ENCODE data around the gene RHOH.

RHOH gene

GRCh38 chr4:40190465-40190864, 6.4 kb upstream of the RHOH start:
- DNase-seq = no peak

GRCh38 chr4:40190880-40191815, 5.7 kb upstream of the RHOH start:
- no peak for DNase-seq

DNA sequence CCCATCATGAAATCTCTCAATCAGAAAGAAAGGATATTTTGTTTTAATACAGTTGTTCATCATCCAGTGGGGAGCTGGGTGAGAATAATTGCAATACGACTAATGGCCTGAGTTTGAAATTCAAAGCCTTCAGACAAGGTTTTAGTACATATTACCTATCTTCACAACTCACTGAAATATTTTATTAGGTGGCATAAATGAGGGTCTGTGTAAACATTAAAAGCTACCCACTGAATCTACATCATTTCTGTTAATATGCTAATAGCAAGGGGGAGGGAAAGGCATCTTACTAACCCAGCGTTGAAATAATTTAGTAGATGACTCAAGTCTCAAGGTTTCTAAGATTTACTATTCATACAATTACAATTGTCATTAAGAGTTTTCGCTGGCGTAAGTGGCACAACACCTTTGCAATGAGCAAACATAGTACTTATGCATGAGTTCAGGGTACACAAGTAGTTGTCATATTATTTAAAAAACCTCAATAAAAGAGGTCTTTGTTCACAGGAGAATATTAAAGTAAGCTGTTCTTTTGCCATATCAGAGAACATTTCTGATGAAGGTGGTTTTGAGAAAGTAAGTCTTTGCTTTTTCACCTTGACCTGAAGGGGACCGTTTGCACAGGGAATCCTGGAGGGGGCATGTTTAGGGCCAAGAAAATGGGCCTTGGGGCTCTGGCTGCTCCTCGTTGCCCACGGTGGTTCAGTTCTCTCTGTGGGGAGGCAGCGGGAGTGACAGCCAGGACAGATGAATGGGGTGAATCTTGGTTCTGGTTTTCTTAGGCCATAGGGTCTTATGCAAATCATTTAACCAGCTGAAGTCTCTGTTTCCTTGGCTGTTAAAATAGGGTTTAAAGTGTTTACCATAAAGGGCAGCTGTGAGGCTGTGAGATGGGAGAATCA, 4.5 kb upstream of the RHOH start:
- DNase-seq = no peak

GRCh38 chr4:40193016-40193571, 3.7 kb upstream of the RHOH start:
- DNase-seq = no peak

- DNase-seq = no peak
Measured at GRCh38 chr4:40193578-40193977, 3.3 kb upstream of the RHOH start.

DNA sequence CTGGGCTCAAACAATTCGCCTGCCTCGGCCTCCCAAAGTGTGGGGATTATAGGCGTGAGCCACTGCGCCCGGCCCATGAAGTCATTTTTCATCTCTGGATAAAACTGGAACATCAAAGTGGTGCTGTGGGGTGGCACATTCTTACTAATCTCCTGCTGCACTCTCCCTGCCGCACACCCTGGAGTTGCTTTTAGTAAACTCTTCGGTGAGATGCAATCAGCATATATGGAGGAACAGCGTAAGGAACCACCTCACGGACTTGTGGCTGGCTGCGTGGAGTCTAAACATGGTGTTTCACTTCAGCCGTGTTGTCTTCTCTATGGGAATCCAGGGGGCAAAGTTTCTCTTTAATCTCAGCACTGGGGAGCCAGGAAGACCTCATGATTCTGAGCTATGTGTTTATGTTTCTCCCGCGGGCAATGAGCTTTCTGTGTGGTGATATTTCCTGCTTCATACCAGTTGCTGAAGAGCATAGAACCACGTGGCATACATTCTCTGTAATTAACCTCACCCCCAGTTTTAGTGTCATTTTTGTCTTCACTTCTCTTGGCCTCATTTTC, 2.1 kb upstream of the RHOH start:
- no peak for DNase-seq

- DNase-seq = no peak
Measured at GRCh38 chr4:40195182-40196177, 1.4 kb upstream of the RHOH start.

DNA sequence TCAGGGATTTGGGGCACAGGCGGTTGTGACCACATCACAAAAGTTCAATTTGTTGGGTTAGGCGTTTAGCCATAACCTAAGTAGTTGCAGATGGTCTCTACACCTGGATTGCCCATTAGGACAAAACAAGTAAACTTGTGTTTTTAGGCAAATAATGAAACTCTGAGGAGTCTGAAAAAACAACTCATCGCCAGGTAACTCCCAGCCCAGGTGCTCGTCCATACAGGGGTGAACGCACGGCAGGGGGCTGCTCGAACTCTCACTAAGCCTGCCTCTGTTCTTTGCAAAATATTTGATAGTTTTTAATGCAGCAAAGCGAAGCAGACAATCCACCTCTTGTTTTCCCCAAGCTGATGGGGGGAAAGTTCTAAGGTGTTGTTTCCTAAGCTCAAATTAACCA, 559 bp upstream of the RHOH start:
- DNase-seq = no peak

DNA sequence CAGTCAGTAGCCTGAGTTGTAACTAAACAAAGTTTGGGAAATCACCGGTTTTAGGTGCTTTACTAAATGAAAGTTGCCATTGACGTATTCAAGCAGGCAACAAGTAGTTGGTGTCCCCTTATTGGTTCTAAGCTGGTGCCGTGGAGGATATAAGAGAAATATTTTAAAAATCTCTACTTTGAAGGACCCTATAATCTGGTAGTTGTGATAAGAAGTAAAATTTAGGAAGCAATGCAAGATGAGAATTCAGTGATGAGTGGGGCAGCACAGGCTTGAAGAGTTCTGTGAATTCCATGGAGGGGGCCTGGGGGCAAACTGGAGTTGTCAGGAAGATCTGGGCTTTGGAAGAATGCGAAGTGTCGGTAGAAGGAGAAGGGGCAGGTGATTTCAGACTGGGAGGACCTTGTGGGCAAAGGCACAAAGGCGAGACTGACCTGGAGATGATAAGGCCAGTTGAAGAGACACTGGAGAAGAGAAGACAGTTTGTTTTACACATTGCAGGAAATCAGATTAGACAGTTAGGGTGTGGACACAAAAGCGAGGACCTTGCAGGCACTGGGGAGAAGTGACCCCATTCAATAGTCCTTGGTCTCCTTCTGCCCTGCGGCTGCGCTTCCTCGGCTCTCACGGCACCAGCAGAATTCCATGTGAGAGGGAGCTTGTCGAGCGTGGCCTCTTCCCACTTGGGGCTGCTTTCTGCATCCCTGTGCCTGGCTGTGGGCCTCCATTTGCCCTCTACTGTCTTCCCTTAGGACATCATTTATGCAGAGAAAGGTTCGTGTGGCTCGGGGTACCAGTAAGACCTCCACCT, 1.3 kb downstream of the RHOH start:
- no peak for DNase-seq

GRCh38 chr4:40199179-40199670, 2.4 kb downstream of the RHOH start:
- no peak for DNase-seq

DNA sequence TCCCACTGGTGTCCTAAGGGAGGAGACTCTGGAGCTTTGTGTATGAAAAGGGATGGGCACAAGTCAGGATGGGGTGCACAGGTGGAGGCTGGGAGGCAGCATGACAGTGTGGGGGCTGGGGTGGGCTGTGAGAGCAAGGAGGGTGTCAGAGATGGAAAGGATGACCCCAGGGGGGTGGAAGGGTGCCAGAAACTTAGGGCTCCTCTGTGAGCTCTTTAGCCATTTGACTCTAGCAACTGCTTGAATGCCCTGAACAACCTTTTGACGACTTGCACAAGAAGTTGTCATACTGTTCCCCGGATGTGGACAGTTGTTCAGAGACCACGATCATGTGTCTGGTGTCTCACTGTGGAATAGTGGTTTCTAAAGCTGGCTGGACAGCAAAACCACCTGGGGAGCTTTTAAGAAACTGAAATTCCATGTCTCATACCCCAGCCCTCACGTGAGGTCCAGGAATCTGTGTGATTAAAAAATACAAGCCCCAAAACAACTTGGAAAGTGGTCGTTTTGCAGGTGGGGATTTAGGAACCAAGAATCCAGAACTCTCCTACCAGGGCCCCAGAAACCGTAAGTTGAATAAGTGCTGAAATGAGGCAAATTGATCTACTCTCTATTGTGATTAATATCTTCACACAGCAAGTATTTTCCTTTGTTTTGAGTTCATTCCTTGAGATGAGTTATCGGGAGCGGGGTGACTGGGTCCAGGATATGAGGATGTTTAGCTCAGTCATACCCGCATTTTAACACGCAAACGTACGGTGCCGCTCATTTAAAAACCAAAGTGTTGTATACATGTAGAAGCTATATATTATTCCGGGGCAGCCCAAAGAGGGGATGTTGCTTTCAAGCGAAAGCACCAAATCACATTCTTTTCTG, 3.4 kb downstream of the RHOH start:
- DNase-seq = no peak

DNA sequence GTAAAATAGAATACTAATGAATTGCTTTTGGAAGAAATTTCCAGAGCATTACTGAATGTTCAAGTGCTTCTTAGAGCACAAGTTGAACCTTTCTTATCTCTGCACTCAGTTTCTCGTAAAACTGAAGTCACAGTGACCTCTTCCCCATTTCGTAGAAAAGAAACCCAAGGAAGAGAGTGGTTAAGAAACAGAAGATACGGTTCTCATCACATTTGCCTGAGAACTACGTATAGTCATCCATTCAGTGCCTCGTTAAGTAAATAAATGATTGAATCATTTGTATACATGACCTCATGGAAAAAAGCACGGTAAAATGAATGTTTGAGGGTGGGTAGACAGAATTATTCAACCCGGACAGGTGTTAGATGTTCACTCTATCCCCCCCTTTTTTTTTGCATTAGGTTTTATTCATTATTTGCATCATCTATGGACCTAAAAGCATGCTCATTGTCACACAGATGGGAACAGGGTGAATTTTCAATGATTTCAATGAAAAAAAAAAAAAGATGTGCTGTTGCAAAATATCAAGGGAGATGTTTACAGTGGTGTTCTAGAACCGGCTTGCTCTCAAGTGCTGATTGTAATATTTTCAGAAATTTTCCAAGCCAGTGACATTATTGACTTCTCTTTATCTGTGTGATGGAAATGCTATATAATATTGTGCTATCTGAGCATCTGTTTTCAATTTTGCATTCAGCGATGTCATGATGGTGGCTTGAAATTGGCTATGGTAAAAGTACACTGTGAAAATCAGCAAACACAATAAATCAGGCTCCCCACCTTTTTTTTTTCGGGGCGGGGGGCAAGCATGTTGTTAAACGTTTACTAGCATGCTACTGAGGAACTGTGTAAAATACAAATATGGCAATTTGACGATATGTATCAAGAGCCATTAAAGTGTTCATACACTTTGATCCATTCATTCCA, 4.3 kb downstream of the RHOH start:
- DNase-seq = no peak

- no peak for DNase-seq
Measured at GRCh38 chr4:40201898-40202297, 5.1 kb downstream of the RHOH start.

GRCh38 chr4:40202474-40202873, 5.6 kb downstream of the RHOH start:
- no peak for DNase-seq

DNA sequence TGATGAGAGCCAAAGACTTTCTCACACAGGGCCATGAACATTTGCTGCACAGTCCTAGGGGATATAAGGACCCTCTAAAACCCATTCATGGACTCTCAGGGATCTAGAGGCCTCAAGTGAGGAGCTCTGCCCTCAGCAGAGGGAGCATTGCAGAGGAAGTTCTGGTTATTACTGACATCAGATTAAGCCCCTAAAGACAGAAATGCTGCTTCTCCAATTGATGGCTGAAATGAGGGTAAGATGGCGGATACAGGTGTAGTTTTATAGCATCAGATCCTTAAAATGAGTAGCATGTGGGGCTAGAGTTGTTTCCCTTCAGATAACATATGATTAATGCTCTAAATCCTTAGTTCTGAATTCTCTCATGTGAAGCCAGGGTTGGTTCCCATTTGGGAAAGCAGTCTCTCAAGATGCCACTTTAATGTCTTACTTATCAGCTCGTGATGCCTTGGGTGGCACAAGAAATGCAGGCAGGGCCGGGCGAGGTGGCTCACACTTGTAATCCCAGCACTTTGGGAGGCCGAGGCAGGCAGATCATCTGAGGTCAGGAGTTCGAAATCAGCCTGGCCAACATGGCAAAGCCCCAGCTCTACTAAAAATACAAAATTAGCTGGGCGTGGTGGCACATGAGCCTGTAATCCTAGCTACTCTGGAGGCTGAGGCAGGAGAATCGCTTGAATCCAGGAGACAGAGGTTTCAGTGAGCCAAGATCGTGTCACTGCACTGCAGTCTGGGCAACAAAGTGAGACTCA, 7.9 kb downstream of the RHOH start:
- no peak for DNase-seq

- no peak for DNase-seq
Measured at GRCh38 chr4:40205259-40206198, 8.7 kb downstream of the RHOH start.

DNA sequence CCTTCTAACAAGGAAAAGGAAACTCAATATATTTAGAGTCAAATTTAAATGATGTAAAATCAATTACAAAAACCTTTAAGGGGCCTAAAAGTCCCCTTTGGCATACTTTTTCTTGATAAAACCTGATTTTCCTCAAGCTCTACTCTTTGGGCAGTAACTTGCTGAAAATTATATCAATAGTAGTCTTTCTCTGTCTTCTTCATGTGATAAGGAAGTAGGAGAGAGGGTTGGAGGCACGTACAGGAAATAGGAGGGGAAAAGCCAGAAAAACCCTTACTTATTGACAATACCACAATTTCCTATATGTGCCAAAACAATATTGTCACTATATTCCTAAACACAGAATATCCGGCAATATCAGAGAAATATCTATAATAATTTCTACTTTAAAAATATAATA, 9.6 kb downstream of the RHOH start:
- DNase-seq = no peak
